Measurements from ENCODE around the gene BEGAIN. TPM values are rescaled to one million over a fixed set of nuclear protein-coding genes. Genes with fewer than 3 reads are reported as not detected.

BEGAIN gene
- total RNA-seq (2021) (not detected in 2 replicates), Bru-seq, nascent RNA (percentile 2 among the genes with signal in this experiment), BruChase-seq, experiment 1, labeled RNA remaining after a 2-hour chase (not detected), BruChase-seq, experiment 2, labeled RNA remaining after a 6-hour chase (percentile 2 among the genes with signal in this experiment)
- long read RNA-seq, result 0 reads

- intact Hi-C loops (cut with micrococcal nuclease; ENCODE audit: unreplicated experiment), result no loop called here
- DNase-seq, result no peak
- TF ChIP-seq EZH2 (IDR thresholded peaks at IDR 0.05; ENCODE audit: low read depth) (no peak), CTCF (conservative IDR thresholded peaks at IDR 0.05) (no peak)
- no peaks in the 10 kb centered on the region for H3K9me3 ChIP-seq (ENCODE audit: insufficient read depth, low read depth)
- peak within 1 kb of the TSS; percentile 44; the same call in 1 of the 2 replicates for H3K4me2 ChIP-seq
- H3F3A ChIP-seq (ENCODE audit: insufficient read depth, low read depth), result no peaks in the 10 kb centered on the region
- peaks cover 45% of the 10 kb centered on the region; the same call in 1 of the 2 replicates for H3K27me3 ChIP-seq (ENCODE audit: insufficient read depth, low read depth)
- no peak within 1 kb of the TSS for H2AFZ ChIP-seq
- H3K79me2 ChIP-seq (ENCODE audit: low read depth), result no peaks in the 10 kb centered on the region
- no peaks in the 10 kb centered on the region for H4K20me1 ChIP-seq (ENCODE audit: insufficient read depth)
- no TSS peak for BruUV-seq (replicated peaks)
- no peaks in the 10 kb centered on the region for H3K36me3 ChIP-seq (ENCODE audit: low read depth)
- no peak within 1 kb of the TSS for H3K27ac ChIP-seq
- H3K4me3 ChIP-seq, result peak within 1 kb of the TSS; percentile 18; the same call in 1 of the 2 replicates
- no peaks in the 10 kb centered on the region for H3K9me2 ChIP-seq (ENCODE audit: insufficient read depth)
- POLR2A ChIA-PET (ENCODE audit: unreplicated experiment), result no interaction called here
- CTCF ChIA-PET, result no interaction called here
- no peaks in the 10 kb centered on the region for H3K4me1 ChIP-seq (replicated peaks; ENCODE audit: insufficient read depth)
These were observed at the start of gene BEGAIN for GRCh38 chr14:100587086-100587762. TSS of gene BEGAIN (minus strand) at chr14:100587417. CDS start at chr14:100587290, 127 bp downstream.

- Histone ChIP-seq H3K4me3 (no peak overlapping the region), H3K79me2 (ENCODE audit: low read depth) (no peaks in the 10 kb centered on the region), H2AFZ (no peak overlapping the region), H3F3A (ENCODE audit: insufficient read depth, low read depth) (no peaks in the 10 kb centered on the region), H3K27ac (no peak overlapping the region), H3K4me1 (replicated peaks; ENCODE audit: insufficient read depth) (no peaks in the 10 kb centered on the region), H4K20me1 (ENCODE audit: insufficient read depth) (no peaks in the 10 kb centered on the region), H3K9me3 (ENCODE audit: insufficient read depth, low read depth) (no peaks in the 10 kb centered on the region), H3K36me3 (ENCODE audit: low read depth) (no peaks in the 10 kb centered on the region), H3K4me2 (no peak overlapping the region), H3K9me2 (ENCODE audit: insufficient read depth) (no peaks in the 10 kb centered on the region), H3K27me3 (ENCODE audit: insufficient read depth, low read depth) (peaks cover 22% of the 10 kb centered on the region)
- no peak for DNase-seq
- TF ChIP-seq CTCF (conservative IDR thresholded peaks at IDR 0.05) (no peak), EZH2 (IDR thresholded peaks at IDR 0.05; ENCODE audit: low read depth) (no peak)
- intact Hi-C loops (cut with micrococcal nuclease; ENCODE audit: unreplicated experiment), result no loop called here
- ChIA-PET CTCF (no interaction called here), POLR2A (ENCODE audit: unreplicated experiment) (no interaction called here)
- BruUV-seq (replicated peaks), result no TSS peak
These were observed 49.3 kb upstream of the BEGAIN start for GRCh38 chr14:100636559-100636958.

- POLR2A ChIA-PET (ENCODE audit: unreplicated experiment), result no interaction called here
- no peak overlapping the region for H2AFZ ChIP-seq
- CTCF ChIA-PET, result no interaction called here
- no peak overlapping the region for H3K4me3 ChIP-seq
- H3K9me3 ChIP-seq (ENCODE audit: insufficient read depth, low read depth), result no peaks in the 10 kb centered on the region
- no peaks in the 10 kb centered on the region for H4K20me1 ChIP-seq (ENCODE audit: insufficient read depth)
- no peaks in the 10 kb centered on the region for H3F3A ChIP-seq (ENCODE audit: insufficient read depth, low read depth)
- intact Hi-C loops (cut with micrococcal nuclease; ENCODE audit: unreplicated experiment), result no loop called here
- no peaks in the 10 kb centered on the region for H3K79me2 ChIP-seq (ENCODE audit: low read depth)
- H3K4me1 ChIP-seq (replicated peaks; ENCODE audit: insufficient read depth), result no peaks in the 10 kb centered on the region
- no peaks in the 10 kb centered on the region for H3K36me3 ChIP-seq (ENCODE audit: low read depth)
- BruUV-seq (replicated peaks), result no TSS peak
- H3K9me2 ChIP-seq (ENCODE audit: insufficient read depth), result no peaks in the 10 kb centered on the region
- H3K27ac ChIP-seq, result no peak overlapping the region
- peaks cover 30% of the 10 kb centered on the region for H3K27me3 ChIP-seq (ENCODE audit: insufficient read depth, low read depth)
- TF ChIP-seq EZH2 (IDR thresholded peaks at IDR 0.05; ENCODE audit: low read depth), result no peak
- no peak for TF ChIP-seq CTCF (conservative IDR thresholded peaks at IDR 0.05)
- no peak for DNase-seq
- H3K4me2 ChIP-seq, result no peak overlapping the region
These were observed 46.8 kb upstream of the BEGAIN start for GRCh38 chr14:100634026-100634425.
